Amniotic epithelial cell (primary cell): ENCODE data around the gene SLC35A1.
A peak's percentile ranks its signal among the peaks of the same experiment; 100 is the strongest.

Experiments used
- DNase-seq: peaks from one replicate; pipeline ENCODE4 v3.0.0-alpha.2; 2010; ENCODE audit warnings: low read depth

Gene SLC35A1

DNA sequence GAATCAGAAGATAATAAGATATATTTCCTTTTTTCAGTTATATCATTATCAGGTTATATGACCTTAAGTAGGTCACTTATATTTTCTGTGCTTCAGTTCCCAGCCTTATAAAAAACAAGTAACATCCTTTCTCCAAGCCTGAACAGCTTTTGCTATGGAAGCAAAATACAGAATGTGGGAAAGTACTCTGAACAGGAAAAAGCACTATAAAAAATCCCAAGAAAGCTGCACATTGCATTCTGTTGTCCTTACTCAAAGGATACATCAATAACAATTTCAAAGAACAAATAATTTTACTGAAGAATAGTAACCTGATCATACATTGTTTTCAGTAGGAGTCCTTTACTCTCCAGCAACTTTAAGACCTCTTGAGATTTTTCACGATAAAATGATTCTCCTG, 56.4 kb downstream of the SLC35A1 start:
- DNase-seq, result no peak

DNA sequence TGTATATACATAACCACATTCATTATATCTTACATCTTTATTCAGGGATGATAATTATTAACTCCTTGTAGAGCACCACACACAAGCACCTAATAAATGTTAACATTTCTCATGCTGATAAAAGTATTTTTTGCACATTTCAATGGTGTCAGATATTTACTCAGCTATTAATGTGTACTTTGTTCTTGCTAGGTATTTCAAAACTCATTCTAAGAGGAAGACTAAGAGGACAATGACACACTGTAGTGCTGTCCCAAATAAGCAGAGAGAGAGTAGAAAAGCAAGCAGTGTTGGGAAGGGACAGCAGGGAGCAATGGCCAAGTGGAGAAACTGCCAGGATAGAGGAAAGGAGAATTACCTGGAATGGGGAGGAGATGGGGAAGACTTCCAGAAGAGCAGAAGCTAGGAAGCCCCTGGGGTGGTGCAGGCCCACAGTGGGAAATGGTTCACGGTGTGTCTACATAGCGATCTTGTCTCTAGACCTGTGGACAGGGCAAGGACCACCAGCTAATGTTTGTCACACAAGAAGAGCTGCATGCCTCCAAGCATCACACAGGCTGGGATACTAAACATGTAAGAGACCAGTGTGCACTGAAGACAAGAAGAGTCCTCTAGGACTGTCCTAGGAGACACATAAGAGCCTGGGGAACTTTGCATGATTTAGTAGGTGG, 61.7 kb downstream of the SLC35A1 start:
- DNase-seq, result no peak

DNA sequence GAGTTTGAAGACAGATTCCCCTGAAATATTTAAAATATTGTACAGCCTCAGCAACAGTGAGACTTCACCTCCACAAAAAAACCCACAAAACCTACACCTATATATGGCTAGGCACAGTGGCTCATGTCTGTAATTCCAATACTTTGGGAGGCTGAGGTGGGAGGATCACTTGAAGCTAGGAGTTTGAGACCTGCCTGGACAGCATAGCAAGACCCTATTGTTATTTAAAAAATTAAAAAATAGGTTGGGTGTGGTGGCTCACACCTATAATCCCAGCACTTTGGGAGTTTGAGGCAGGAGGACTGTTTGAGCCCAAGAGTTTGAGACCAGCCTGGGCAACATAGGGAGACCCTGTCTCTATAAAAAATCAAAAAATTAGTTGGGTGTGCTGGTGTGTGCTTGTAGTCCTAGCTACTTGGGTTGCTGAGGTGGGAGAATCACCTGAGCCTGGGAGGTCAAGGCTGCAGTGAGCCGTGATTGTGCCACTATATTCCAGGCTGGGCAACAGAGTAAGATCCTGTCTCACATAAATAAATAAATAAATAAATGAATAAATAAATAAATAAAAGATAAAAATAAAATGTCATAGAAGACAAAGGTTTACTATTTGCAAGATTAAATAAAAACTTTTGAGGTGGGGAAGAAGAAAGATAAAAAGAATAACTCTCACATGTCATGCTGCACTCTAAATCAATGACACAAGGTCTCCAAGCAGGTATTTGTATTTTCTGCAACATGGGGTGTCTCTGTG, 65.9 kb downstream of the SLC35A1 start:
- DNase-seq, result no peak

DNA sequence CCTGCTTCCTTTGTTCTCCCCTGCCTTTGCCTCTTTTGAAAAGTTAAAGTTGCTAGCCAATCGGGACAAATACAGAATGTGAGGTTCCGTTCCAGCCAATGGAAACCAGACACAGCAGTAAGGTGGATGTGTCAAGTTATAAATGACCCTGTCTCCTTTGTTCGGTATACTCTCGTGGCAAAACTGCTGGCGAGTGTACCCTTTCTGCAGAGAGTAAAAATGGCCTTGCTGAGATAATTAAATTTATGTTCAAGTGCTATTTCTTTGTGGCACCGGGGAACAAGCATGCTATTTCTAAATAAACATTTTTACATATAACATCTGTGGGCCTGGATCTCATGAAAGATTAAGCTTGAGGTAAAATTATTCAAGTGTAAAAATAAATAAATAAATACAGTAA, 66.8 kb downstream of the SLC35A1 start:
- no peak for DNase-seq

DNA sequence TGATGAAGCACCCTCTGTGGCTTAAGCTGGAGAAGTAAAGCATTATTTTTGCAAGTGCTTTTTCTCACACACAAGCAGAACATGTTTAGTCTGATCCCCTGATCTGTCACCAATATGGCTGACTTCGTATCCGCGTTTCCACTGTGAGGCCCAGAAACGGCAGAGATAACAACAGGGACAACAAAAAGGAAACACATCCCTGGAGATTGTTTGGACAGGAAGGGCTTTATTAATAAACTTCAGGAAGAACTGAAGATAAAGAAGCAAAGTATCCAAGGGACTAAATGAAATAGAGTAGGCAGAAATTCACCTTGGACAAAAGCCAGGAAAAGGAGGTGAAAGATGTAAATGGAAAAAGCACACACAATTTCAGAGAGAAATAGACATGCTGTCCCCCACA, 67.8 kb downstream of the SLC35A1 start:
- DNase-seq, result no peak

DNA sequence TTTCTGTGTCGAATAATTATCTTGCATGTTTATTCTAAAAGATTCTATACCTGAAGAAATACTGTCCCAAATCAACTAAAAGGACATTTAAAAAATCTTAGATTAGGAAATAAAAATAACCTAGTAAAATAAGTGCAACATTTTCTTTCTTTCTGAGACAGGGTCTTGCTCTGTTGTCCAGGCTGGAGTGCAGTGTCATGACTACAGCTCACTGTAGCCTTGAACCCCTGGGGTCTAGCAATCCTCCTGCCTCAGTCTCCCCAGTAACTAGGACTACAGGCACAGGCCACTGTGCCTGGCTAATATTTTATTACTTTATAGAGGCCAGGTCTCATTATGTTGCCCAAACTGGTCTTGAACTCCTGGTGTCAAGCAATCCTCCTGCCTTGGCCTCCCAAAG, 68.3 kb downstream of the SLC35A1 start:
- DNase-seq, result no peak

DNA sequence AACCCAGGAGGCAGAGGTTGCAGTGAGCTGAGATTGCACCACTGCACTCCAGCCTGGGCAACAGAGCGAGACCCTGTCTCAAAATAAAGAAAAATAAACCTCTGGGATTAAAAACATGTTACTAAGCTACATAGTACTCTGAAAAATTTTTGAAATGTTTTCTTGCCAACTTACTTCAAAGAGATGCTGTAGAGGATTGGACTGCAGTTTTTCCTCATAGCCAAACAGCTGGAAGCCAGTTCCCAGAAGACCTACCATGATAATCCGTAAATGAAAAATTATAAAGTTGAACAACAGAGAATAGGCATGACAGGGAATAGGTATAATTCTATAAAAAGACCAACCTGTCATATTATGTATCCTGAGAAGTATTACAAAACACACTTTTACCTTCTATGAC, 69.0 kb downstream of the SLC35A1 start:
- DNase-seq, result no peak

DNA sequence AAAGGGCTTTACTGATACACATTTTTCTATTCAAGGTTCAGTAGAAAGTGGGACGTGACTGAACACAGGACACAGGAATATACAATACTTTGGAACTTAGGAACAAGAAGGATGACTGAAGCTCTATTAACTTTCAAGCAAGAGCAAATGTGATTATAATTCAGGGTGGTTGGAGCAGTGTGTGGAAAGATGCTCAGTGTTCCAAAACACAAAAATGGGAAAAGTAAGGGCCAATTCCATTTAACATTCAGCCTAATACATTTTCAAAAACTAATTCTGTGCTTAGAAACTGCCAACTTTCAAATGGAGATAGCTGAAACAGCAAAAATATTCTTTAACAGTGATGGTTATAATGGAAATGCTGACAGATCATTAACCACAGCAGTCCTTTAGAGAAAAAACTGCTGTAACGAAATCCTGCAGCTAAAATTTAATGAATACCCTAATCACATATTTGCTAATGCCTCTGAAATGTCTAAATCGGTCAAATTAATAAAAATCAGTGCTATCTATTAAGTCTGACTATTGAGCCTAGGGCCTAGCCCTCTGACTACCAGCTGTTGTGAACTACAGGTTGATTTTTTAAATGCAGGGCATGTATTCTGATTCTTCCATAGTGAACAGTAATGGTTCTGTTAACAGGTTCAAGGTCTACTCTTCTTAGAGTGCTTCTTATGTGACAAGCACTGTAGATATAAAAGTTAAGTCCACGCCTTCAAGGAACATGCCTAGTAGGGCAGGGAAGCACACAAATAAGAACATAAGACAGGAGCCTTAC, 71.1 kb downstream of the SLC35A1 start:
- no peak for DNase-seq

DNA sequence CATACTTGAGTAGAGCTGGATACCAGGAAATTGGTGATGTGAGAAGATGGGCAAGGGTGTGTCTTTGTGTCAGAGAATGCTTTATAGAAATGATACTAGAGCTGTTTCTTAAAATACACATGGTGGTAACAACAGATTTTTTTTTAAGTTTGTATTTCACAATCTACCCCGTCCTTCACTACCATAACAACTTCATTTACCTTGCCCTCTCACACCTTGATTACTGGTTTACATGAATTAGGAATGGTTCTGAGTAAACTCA, 71.6 kb downstream of the SLC35A1 start:
- no peak for DNase-seq

DNA sequence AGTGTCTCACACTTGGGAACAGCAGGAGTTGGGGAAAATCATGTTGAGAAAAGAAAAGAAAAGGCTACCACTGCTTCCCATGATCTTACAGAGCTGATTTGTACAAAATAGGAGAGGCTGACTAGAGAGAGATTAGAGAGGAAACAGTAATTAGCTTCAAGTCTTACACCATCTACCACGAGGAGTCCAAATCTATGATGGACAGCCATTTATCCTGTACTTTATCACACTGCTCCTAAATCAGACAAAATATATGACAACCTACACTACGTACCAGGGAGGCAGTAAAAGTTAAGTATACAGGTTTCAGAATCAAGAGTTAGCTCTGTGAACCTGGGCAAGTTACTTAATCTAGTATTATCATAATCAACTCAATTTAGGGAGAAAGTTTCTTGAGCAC, 79.0 kb downstream of the SLC35A1 start:
- DNase-seq, result no peak

DNA sequence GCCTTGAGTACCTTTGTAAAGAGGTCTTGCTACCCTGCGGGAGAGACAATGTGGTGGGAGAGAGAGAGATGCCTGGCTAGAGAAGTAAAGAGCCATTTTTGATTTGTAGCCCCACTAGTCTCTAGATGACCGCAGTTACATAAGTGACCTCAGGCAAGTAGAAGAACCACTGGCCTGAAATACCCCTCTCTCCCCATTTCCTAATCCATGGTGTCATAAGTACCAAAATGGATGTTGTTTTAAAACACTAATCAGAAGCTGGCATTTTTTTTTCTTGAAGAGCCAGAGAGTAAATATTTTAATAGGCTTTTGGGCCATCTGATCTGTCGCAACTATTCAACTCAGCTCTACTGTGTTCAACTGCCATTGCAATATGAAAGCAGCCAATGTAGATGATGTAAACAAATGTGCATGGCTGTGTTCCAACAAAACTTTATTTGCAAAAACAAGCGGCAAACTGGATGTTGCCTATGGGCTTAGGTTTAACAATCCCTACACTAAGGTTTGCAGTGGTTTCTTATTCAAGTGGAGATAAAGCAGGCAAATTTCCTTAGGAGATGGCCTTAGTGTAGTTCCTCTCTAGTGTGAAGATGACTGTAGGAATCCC, 80.5 kb downstream of the SLC35A1 start:
- peak; percentile 25 for DNase-seq

DNA sequence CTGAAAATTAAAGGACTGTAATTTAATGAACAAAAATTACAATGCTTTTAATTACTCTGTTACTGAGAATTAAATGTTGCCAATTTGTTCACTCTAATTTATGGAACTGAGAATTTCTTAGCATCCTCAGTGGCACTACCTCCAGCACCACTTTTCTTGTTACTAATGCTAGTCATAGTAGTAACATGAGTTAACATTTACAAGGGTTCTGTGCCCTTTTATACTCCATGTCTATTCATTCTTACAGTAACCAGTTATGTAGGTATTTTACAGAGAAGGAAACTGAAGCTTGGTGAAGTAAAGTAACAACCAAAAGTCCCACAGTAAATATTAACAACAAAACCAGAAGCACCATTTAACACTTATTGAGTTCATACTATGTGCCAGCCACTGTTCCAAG, 82.7 kb downstream of the SLC35A1 start:
- no peak for DNase-seq

DNA sequence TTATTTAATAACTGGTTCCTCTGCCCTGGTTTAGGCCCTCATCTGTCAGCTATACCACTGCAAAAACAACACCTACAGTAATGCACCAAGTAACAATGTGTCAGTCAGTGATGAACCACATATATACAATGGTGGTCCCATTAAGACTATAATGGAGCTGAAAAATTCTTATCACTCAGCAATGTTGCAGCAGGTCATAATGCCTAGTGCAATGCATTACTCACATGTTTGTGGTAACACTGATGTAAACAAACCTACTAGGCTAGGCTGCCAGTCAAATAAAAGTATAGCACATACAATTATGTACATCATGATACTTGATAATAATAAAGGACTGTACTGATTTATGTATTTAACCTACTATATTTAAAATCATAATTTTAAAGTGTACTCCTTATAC, 85.7 kb downstream of the SLC35A1 start:
- DNase-seq, result peak; percentile 74

DNA sequence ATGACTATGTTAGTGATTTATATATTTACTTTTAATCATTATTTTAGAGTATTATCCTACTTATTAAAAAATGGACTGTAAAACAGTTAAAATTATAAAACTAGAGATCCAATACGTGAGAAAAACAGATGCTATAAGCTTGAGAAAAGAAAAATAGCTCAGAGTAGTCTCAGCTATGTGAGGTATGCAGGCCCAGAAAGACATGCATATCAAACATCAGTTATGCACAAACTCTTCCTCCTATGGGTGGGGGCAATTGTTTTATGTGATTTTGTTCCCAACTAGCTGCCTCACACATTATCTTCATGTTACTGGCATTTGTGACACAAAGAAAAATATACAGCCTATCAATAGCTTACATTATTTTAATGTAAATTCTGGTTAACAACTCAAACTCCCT, 88.2 kb downstream of the SLC35A1 start:
- DNase-seq, result no peak
